Measurements from ENCODE around the gene PGA4.
"Not testable (repeated sequence)": the region's sequence is repeated elsewhere in the genome, so short reads cannot be mapped to it uniquely, and the experiment has no call there.

DNA sequence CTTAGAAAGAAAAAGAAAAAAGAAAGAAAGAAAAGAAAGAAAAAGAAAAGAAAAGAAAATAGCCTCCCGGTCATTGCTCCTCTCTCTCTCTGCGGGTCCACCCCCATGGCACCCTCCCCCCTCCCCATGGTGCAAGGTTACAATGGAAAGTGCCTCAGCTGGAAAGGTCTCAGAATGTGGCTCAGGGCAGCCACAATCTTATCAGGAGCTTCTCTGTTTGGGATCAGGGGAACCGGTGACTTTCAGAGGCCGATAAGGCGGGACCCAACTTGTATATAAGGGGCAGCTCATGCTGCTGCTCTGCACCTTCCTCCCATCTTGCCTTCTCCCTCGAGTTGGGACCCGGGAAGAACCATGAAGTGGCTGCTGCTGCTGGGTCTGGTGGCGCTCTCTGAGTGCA, at the start of gene PGA4:
- not testable (repeated sequence) for TF ChIP-seq POLR2A (IDR thresholded peaks at IDR 0.05)
- TF ChIP-seq, protein P1, sequence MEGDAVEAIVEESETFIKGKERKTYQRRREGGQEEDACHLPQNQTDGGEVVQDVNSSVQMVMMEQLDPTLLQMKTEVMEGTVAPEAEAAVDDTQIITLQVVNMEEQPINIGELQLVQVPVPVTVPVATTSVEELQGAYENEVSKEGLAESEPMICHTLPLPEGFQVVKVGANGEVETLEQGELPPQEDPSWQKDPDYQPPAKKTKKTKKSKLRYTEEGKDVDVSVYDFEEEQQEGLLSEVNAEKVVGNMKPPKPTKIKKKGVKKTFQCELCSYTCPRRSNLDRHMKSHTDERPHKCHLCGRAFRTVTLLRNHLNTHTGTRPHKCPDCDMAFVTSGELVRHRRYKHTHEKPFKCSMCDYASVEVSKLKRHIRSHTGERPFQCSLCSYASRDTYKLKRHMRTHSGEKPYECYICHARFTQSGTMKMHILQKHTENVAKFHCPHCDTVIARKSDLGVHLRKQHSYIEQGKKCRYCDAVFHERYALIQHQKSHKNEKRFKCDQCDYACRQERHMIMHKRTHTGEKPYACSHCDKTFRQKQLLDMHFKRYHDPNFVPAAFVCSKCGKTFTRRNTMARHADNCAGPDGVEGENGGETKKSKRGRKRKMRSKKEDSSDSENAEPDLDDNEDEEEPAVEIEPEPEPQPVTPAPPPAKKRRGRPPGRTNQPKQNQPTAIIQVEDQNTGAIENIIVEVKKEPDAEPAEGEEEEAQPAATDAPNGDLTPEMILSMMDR (IDR thresholded peaks at IDR 0.05), result not testable (repeated sequence)
